Ammon's horn (tissue), 1 donor: ENCODE data around the gene ARFGAP1.

Source experiments
- DNase-seq: peaks from one replicate; pipeline ENCODE4 v3.0.0-alpha.2; 2016; ENCODE audit warnings: low spot score

Gene ARFGAP1

DNA sequence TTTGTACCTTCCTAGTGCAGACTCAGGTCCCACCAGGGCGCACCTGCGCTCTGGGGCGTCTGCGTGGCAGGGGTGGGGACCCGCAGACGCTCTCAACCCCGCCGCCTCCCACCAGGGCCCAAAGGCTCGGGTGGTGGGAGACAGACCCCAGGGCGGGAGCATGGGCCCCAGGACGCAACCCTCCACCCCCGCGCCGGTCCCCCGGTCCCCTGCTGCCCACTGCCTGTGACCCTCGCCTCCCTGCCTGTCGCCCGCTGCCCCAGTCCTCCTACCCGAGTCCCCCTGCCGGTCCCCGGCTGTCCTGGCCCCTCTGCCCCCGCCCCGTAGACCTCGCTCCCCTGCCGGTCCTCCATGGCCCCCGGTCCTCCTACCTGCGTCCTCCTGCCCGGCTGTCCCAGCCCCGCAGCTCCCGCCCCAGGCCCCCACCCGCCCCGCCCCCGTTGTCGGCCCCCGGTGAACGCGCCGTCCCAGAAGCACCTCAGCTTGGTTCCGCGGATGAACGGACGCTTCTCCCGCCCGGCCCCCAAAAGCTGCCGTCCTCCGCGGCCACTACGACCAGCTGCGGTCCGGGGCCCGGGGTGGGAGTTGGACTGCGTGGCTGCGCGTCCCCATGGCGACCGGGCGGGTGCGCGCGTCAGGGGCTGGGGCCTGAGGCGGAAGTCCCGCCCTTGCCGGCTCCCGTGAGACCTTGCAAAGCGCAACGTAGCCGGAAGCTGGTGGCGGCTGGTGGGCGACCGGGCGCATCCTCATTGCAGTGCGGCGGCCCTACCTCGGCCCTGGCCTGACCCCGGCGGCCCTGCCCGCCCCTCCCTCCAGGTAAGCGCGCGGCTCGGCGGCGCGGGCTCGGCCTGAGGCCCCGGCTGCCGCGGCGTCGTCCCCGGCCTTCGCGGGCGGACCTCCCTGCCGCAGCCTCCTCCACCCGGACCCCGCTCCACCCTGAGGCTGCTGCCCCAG lies at the start of gene ARFGAP1:
ARFGAP1 (plus strand) TSS at position 709 of the 954 bp plus-strand sequence. CDS start 2,768 bp downstream, outside the sequence.
- DNase-seq = peak; percentile 94

DNA sequence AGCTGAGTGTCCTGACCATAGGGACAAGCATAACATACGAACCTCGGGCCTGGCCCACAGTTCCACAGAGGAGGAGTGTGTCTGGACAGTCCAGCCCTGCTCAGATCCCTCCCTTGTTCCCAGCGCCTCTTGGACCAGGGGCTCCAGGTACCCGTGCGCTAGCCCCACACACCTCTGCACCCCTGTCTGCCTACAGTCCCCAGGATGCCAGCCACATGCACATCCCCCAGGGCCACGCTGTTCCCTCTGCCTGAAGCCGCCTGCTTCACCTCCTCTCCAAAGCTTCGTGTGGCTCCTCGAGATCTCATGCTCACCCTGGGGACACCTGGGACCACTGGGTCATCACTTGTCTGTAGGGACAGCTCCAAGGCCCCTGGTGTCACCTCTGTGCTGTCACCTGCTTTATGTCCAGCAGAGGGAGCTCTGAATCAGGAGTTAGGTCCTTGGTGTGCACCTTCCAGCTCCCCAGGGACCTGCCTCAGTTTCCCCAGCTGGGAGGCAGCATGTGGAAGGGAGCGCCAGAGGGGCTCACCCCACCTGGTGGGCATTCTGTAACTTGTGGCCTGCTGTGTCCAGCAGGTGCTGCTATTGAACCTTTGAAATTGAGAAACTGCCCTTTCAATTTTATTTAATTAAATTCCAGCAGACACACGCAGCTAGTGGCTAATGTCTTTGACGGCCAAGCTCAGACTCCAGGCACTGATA lies 49.3 kb upstream of the ARFGAP1 start:
- DNase-seq = peak; percentile 59

DNA sequence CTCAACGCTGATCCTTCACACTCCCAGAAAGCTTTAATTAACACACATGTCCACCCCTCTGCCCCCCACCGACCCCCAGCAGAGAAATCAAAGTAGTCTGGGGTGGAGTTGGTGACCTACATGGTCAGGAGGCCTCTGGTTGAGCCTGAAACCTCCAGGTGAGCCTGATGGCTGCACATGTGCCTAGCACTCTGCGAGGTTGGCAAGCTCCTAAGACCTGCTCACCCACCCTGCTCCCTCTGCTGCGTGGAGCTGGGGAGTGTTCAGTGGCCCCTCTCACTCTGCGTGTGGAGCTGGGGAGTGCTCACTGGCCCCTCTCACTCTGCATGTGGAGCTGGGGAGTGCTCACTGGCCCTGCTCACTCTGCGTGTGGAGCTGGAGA lies 48.8 kb upstream of the ARFGAP1 start:
- no peak for DNase-seq

DNA sequence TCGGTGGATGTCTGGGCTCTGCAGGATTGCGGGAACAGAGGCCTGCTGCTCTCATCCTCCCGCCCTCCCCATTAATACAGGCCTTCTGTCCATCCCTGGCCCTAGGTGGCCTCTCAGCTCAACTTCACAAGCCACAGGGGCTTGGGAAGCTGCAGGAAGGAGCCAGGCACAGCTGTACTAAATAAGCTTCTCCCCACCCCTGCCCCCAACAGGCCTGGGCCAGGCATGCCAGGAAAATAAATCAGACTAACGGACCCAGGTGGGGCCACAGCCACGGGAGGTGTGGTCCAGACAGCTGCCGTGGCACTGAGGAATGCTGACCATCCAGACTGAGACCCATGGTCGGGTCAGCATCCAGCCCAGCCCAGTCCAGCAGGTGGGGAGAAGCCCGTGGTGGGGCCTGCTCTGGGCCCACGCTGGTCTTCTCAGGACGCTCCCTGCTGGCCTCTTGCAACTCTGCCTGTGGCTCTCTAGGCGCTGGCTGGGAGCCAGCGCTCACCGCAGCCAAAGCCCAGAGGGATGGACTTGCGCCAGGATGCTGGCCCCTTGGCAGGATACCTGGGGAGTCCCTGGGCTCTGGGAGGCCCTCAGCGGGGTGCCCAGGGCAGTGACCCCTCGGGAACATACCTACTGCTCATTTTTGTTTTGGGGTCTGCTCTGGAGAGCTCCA lies 48.1 kb upstream of the ARFGAP1 start:
- DNase-seq = no peak

DNA sequence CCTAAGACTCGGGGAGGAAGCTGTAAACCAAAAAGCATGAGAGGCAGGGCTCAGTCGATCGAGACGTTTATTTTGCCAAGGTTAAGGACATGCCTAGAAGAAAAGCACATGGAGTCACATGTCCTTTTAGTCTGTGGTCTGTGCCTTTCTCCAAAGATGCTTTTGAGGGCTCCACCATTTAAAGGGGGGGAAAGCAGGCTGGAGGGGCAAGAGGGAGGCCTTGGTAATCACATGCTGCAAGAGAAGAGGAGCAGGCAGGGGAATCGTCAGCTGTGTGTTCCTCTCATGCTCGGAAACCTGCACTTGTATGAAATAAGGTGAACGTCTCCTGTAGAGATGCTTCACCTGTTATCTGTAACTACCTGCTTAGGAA lies 47.5 kb upstream of the ARFGAP1 start:
- DNase-seq = no peak

DNA sequence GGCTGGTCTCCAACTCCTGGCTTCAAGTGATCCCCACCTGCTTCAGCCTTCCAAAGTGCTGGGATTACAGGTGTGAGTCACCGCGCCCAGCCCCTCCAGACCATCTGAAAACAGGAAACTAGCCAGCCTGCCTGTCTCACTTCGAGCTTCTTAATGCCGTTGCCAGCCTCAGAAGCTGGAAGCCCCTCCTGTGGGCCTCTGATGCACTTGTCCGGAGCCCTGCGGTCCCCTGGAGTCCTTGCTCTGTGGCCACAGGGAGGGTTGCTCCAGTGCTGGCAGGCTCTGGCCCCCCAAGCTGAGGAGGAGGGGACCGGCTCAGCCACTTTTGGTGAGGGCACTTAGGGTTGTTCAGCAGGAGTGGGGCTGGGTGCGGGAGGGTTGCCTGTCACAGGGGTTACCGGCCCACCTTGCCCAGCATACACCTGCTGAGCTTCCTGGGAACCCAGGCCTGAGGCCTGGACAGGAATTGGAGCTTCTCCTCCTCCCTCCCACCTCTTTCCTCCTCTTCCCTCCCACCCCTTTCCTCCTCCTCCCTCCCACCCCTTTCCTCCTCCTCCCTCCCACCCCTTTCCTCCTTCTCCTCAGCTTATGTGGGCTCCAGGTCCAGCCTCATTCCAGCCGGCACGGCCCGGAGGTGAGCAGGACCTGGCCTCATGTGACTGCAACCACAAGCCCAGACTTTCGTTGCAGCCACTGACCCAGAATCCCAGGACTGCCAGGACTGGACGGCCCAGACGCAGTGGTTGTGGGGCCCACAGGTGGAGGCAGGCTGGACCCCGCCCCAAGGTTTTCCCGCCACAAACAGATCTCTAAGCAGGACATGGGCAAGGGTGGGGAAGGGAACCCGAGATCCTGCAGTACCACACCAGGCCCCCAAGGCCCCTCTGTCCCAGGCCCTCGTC lies 46.3 kb upstream of the ARFGAP1 start:
- DNase-seq = no peak

DNA sequence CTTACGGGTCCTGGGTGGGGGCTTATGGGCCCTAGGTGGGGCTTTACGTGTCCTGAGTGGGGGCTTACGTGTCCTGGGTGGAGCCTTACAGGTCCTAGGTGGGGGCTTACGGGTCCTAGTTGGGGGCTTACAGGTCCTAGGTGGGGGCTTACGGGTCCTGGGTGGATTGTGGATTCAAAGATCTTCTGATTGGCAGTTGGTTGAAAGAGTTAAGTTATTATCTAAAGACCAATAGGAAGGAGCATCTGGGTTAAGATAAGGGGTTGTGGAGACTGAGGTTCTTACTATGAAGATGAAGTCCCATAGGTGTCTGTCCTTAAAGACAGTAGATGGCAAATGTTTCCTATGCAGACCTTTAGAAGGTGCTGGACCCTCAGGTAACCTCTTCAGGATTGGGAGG lies 45.4 kb upstream of the ARFGAP1 start:
- DNase-seq = no peak

DNA sequence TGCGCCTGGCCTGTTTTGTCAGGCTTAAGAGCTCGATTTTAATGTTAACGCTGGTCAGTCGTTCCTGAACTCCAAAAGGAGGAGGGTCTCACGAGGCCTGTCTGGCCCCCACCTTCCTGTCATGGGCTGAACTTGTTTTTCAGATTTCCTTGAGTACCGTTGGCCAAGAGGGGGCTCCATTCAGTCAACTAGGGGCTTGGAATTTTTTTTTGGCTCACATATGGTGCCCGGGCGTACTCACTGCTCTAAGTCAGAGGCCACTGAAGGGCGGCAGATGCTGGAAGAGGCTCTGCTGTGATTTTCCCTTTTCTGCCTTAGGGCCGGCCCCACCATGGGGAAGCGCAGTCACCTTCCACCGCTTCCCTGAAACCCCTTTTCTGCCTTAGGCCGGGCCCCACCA lies 43.8 kb upstream of the ARFGAP1 start:
- DNase-seq = no peak

DNA sequence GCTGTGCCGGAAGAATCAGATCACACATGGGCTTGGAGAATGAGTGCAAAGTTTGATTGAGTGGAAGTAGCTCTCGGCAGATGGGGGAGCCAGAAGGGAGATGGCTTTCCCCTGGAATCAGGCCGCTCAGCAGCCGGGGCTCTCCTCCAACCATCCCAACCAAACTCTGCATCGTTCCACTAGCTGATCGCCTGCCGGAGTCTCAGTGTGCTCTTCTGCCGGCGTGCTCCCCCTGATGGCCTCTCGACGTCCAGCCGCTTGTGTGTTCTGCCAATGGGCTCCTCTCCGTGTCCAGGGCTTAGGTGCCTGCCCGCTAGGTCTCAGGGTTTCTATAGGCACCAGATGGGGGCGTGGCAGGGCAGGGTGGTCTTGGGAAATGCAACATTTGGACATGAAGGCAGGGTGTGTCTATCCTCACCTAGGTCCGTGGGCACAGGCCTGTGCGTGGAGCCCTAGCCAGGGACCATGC lies 41.8 kb upstream of the ARFGAP1 start:
- DNase-seq = peak; percentile 83

DNA sequence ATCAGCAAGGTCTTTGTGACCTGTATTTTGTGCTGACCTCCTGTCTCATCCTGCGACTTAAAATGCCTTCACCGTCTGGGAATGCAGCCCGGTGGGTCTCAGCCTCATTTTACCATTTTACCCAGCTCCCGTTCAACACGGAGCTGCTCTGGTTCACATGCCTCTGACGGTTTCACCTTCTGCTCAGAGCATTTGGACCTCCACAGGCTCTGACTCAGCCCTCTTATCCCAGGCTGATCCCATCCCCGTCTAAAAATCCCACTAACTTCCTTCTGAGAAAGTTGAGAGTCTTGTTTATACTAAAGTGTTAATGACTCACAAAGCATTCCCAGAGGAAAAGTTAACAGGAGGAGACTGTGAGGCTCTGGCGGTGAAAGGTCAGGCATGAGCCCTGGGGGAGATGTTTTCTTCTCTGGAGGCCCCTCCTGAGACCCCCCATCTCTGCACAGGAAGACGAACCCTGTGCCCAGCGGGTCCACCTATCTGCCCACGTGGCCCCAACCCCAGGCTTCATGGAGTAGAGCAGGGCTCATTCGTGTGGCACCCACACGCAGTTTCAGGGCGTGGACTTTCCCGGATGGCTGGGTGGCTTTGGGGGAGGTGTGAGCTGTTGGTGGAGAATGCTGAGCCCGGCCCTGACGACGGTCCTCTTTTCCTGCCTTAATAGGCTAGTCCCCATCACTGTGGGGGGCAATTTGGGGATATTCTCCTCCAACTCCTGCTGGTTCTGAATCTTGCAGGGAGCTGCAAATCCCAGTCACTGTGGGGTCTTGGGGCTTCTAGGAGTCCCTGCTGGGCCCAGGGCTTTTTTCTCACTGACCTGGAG lies 40.2 kb upstream of the ARFGAP1 start:
- DNase-seq = no peak

DNA sequence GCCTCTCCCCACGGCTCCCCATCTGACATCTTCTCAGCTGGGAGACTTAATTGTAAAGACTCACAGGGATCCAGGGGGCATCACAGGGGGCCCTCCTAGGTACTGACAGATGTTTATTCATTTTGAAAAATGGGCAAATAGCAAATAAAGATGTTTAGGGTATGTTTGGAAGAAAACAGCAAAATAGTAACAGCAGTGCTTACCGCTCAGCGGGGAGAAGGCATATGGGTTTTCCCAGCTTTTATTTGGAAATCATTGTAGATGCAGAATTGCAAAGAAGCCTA lies 39.6 kb upstream of the ARFGAP1 start:
- no peak for DNase-seq

DNA sequence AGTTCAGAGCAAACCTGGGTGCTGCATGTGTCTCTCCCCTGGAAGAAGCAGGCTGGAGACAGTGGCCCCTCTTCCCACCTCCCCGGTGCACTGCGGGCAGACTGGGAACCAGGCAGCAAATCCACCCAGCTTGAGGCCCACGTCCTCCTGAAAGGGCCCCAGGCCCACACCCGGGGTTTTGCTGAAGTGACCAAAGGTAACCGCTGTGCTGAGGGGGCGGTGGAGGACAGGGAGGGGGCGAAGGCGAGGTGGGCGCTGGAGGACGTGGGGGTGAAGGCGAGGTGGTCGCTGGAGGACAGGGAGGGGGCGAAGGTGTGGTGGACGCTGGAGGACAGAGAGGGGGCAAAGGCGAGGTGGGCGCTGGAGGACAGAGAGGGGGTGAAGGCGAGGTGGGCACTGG lies 38.7 kb upstream of the ARFGAP1 start:
- DNase-seq = no peak

DNA sequence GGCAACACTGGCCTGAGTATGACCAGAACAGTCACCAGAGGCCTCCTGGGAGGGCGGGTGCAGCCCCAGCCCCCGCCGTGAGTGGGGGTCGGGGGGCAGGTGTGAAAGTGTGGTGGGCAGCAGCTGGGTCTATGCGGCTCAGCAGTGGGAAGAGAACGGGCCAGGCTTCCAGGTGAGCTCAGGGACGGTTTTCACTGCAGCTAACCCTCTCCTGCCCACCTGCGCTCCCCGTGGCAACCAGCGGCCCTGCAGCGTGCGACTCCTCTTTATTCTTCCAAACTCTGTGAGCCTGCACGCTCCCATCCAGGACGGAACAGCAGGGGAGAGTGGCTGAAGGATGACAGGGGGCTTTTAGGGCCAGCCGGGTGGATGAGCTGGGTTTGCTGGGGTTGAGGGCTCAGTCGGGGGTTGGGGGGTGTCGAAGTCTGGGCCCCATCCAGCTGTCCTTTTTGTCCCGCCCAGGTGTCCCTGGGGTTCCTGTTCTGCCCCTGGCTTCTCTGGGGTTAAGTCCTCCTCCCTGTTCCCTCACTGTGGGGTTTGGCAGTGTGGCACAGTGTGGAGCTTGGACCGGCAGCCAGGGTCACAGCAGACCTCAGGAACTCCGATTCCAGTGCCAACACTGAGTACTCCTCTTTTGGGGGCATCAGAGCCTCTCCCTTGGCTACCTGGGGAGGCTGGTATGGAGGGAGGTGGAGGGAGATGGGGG lies 37.8 kb upstream of the ARFGAP1 start:
- DNase-seq = no peak

DNA sequence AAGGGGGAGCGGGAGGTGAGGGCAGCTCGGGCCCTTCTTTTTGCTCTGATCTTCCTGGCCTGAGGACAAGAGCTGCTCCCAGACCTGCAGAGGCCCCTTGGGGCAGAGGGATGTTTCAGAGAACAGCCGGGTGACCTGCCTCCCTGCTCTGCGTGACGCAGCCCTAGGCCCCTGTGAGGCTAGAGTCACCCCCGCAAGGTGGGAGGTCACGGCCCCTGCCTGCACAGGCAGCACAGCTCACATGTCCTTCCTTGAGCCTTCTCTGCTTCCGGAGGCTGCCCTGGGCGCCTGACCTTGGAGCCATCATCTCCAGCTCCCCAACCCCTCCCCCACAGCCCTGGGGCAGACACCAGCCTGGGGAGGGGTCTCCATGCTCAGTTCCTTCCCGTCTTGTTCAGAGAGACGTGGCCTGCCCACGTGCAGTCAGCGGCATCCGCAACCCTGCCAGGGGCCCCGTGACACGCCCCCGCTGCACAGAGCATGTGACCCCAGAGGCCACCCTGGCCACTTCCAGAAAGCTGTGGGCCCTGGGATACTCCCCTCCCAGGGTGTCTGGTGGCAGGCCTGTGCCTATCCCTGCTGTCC lies 37.1 kb upstream of the ARFGAP1 start, which contains the start of gene BIRC7:
BIRC7 (plus strand) TSS at position 507 of the 585 bp plus-strand sequence. CDS start 192 bp downstream, outside the sequence.
- no peak for DNase-seq

DNA sequence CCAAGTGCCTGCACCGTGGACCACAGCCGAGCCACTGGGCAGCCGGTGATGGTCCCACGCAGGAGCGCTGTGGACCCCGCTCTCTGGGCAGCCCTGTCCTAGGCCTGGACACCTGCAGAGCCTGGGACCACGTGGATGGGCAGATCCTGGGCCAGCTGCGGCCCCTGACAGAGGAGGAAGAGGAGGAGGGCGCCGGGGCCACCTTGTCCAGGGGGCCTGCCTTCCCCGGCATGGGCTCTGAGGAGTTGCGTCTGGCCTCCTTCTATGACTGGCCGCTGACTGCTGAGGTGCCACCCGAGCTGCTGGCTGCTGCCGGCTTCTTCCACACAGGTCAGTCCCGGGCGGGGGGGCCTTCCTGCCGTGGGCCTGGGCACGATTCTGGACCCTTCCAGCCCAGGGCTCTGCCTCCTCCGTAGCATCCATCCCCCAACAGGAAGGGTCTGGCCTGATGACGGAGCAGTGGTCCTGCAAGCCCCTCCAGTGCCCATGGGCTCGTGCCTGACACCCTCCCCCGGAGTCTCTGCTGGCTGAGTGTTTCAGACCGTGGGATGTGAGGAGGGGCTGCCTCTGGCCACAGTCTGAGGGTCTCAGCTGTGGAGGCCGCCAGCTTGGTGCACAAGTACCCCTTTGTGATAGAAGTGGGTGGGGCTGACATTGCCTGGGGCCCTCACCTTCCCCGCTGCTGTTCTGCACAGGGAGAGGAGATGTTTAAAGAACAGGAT lies 36.3 kb upstream of the ARFGAP1 start:
- no peak for DNase-seq

DNA sequence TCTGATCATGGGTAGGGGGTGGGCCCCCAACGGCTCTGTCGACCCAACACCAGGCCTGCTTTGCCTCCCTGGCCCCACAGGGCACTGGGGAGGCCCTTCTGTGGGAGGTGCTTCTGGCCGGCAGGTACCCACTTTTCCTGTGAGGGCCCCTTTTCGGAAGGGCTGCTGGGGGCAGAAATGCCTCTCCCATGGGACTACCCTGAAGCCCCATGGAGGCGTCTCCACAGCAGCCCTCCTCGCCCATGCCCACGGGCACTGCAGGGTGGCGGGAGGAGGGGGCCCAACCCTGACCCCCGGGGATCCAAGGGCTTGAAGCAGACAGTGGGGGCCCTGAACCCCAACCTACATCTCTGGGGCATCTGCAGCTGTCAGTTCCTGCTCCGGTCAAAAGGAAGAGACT lies 34.6 kb upstream of the ARFGAP1 start:
- DNase-seq = no peak

DNA sequence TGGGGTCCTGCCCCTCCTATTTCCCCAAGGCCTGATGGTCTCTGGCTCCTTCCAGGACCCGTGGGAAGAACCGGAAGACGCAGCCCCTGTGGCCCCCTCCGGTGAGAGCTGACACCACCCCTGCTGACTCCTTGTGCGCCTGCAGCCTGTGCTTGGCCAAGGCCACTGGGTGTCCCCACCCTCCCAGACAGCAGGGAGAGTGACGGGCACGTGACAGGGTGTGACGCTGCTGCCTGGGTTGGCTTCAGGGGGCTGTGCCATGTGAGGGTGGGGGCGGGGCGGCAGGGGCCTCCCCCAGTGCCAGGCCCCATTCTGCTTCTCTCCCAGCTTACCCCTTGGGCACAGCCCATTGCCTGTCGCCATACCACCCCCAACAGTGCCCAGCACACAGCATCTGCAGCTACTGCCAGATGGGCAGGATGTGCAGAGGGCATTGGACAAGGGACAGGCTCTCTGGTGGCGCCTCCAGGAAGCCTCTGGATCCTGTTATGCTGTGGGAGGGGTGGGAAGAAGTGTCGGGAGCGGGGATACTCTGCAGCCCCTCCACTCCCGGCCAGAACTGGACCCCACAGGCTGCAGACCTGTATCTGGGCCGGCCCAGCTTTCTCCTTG lies 34.0 kb upstream of the ARFGAP1 start:
- peak; percentile 48 for DNase-seq

DNA sequence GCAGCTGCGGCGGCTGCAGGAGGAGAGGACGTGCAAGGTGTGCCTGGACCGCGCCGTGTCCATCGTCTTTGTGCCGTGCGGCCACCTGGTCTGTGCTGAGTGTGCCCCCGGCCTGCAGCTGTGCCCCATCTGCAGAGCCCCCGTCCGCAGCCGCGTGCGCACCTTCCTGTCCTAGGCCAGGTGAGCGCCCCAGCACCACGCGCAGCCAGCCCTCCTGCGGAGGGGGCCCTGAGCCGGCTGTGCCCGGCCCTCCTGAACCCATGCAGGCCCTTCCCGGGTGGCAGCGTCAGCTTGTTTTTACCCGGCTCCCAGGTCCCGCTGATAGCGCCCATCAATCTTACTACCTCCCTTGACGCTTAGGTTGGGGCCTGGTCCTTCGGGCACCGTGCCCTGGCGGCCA lies 33.2 kb upstream of the ARFGAP1 start:
- no peak for DNase-seq

DNA sequence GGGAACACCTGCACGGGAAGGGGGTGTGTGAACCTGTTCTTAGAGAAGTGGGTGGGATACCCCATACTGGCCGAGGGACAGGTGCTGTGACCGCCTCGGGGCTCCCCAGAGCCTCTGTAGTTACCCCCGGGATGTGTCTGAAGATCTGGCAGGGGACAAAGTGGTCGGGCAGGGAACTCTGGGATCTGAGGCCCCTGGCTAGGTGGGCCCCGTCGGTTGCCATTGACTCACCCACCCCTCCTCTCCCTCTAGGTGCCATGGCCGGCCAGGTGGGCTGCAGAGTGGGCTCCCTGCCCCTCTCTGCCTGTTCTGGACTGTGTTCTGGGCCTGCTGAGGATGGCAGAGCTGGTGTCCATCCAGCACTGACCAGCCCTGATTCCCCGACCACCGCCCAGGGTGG lies 32.6 kb upstream of the ARFGAP1 start:
- DNase-seq = no peak
